KMS-11 (cell line): ENCODE measurements around the gene STAG2.

ENCODE experiments used
- H2AFZ ChIP-seq: fragments of 200-600 bp; sonication (generic); 2 replicates; pipeline ENCODE4 v1.6.1; 2016; ENCODE audit warnings: antibody characterized with exemption, mixed run types, low read depth
- H3K27ac ChIP-seq: fragments of 200-600 bp; sonication (generic); 2 replicates; pipeline ENCODE4 v1.6.1; 2016; ENCODE audit warnings: mild to moderate bottlenecking, mixed run types
- H3K27me3 ChIP-seq: fragments of 200-600 bp; sonication (generic); 2 replicates; pipeline ENCODE4 v1.6.1; 2017; ENCODE audit warnings: mild to moderate bottlenecking, low read depth, mixed run types, moderate library complexity; ENCODE audit not compliant: insufficient read depth
- H3K36me3 ChIP-seq: fragments of 200-600 bp; sonication (generic); 2 replicates; pipeline ENCODE4 v1.6.1; 2017; ENCODE audit warnings: mild to moderate bottlenecking, mixed run types; ENCODE audit not compliant: insufficient read depth
- H3K4me1 ChIP-seq: fragments of 200-600 bp; sonication (generic); 2 replicates; pipeline ENCODE4 v1.6.1; 2016; ENCODE audit warnings: mild to moderate bottlenecking, low read depth, mixed run types; ENCODE audit not compliant: poor library complexity, severe bottlenecking
- H3K4me2 ChIP-seq: fragments of 200-600 bp; sonication (generic); 2 replicates; pipeline ENCODE4 v1.7.0; 2016; ENCODE audit warnings: mild to moderate bottlenecking, mixed run types
- H3K4me3 ChIP-seq: fragments of 200-600 bp; sonication (generic); IDR thresholded peaks from 2 replicates; pipeline ENCODE4 v1.6.1; 2017; ENCODE audit warnings: low read depth, low read length, mixed read lengths; ENCODE audit not compliant: insufficient read depth
- H3K79me2 ChIP-seq: fragments of 200-600 bp; sonication (generic); 2 replicates; pipeline ENCODE4 v1.6.1; 2016; ENCODE audit warnings: low read depth, mixed run types; ENCODE audit not compliant: insufficient read depth
- H3K9ac ChIP-seq: fragments of 200-600 bp; sonication (generic); 2 replicates; pipeline ENCODE4 v1.6.1; 2016; ENCODE audit warnings: mild to moderate bottlenecking, mixed run types
- H4K20me1 ChIP-seq: fragments of 200-600 bp; sonication (generic); 2 replicates; pipeline ENCODE4 v1.6.1; 2016; ENCODE audit warnings: mild to moderate bottlenecking, mixed run types; ENCODE audit not compliant: insufficient read depth
- TF ChIP-seq, protein P1 (sequence below): fragments of 200-600 bp; sonication (generic); conservative IDR thresholded peaks from 2 replicates; pipeline ENCODE4 v1.6.1; 2017; ENCODE audit warnings: low read depth, mild to moderate bottlenecking, antibody characterized with exemption, low read length, moderate library complexity, mixed read lengths

Gene STAG2

DNA sequence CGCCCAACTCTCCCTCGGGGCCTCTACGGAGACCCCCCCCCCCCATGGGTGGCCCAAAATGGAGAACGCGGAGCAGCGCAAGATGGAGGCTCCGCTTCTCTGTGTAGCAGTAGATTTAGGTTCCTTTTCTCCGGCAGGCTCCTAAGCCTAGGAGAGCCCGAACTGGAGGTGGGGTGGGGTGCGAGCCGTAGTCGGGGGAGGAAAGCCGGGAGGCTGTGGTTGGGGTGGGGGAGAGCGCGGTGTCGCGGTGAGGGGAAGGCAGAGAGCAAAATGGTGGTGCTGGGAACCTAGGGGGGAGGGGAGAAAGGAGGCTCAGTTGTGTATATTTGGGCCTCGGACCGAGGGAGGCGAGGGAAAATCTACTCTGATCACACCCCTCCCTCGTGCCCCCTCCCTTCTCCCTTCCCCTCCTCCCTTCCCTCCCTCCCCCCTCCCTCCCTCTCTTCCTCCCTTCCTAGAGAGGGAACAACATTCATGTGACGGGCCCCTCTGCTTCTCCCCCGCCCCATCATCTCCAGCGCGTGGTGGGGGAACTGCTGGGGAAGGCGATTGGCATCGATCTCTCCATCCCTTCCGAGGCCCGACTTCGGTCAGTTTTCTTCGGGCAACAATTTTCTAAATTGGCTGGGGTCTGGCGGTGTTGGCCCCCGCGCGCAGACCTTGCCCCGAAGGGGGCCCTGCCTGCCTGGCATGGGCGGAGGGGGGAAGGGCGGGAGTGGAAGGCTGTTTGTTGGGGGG is at the start of gene STAG2:
Gene STAG2 (plus strand): TSS at position 439 of the 738 bp plus-strand sequence. CDS start 60,922 bp downstream, outside the sequence.
- peak within 1 kb of the TSS; percentile 100 for H3K9ac ChIP-seq
- peak within 1 kb of the TSS; percentile 98 for H3K4me2 ChIP-seq
- H3K27me3 ChIP-seq: no peaks in the 10 kb centered on the region
- H3K4me3 ChIP-seq: no peak within 1 kb of the TSS
- H3K79me2 ChIP-seq: peaks cover 56% of the 10 kb centered on the region
- H3K4me1 ChIP-seq: peaks cover 33% of the 10 kb centered on the region
- peak within 1 kb of the TSS; percentile 100 for H3K27ac ChIP-seq
- peak within 1 kb of the TSS; percentile 41; the same call in 1 of the 2 replicates for H2AFZ ChIP-seq
- H4K20me1 ChIP-seq: peaks cover 12% of the 10 kb centered on the region
- TF ChIP-seq, protein P1, sequence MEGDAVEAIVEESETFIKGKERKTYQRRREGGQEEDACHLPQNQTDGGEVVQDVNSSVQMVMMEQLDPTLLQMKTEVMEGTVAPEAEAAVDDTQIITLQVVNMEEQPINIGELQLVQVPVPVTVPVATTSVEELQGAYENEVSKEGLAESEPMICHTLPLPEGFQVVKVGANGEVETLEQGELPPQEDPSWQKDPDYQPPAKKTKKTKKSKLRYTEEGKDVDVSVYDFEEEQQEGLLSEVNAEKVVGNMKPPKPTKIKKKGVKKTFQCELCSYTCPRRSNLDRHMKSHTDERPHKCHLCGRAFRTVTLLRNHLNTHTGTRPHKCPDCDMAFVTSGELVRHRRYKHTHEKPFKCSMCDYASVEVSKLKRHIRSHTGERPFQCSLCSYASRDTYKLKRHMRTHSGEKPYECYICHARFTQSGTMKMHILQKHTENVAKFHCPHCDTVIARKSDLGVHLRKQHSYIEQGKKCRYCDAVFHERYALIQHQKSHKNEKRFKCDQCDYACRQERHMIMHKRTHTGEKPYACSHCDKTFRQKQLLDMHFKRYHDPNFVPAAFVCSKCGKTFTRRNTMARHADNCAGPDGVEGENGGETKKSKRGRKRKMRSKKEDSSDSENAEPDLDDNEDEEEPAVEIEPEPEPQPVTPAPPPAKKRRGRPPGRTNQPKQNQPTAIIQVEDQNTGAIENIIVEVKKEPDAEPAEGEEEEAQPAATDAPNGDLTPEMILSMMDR: no peak
- no peaks in the 10 kb centered on the region for H3K36me3 ChIP-seq

DNA sequence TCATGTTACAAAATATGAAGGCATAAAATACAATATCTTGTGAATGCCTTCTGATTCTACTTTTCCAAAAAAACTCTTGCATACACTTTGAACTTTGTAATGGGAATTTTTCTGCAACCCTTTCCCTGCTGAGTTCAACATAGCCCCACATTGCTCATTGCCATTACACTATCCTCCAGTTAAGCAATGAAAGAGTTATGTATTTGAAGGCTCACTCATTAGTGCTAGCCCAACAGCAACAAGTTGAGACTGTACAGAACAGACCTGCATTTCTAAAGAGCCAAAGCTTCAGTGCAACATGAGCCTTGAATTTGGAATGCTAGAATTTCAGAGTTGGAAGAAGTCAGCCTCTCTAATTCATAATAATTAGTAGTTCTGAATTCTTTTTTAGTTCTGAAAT is 44.4 kb upstream of the STAG2 start:
- TF ChIP-seq, protein P1: no peak
- no peaks in the 10 kb centered on the region for H3K79me2 ChIP-seq
- no peak overlapping the region for H3K27ac ChIP-seq
- no peaks in the 10 kb centered on the region for H4K20me1 ChIP-seq
- no peak overlapping the region for H3K4me2 ChIP-seq
- no peaks in the 10 kb centered on the region for H3K36me3 ChIP-seq
- H3K27me3 ChIP-seq: no peaks in the 10 kb centered on the region
- no peak overlapping the region for H3K9ac ChIP-seq
- no peak overlapping the region for H3K4me3 ChIP-seq
- no peak overlapping the region for H2AFZ ChIP-seq
- H3K4me1 ChIP-seq: no peaks in the 10 kb centered on the region

DNA sequence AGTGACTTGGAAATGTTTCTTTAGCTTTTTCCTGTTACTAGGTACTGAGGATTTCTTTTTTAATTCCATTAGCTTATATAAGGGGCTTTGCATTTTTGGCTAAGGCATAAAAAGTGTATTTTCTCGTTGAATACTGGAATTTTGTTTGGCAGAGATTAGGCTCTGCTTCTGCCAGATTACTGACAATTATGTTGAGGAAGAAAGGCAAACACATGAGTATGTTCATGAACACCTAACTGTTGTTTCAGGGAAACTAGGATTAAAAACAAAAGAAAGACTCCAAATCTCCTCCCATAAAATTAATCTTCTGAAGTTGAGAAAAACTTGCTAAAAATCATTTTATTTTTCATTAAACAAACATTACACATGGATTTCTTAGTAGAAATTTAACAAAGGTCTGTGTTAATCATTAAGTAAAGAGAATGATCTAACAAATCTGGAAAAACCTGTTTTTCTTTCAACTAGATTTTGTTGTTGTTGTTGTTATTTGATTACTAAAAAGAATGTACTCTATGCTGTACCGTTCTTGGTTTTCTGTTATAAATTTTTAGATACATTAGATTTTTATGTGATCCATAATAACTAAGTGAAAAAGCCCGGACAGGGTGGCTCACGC is 43.3 kb upstream of the STAG2 start:
- Histone ChIP-seq H3K36me3 (no peaks in the 10 kb centered on the region), H3K9ac (no peak overlapping the region)
- TF ChIP-seq, protein P1: no peak

DNA sequence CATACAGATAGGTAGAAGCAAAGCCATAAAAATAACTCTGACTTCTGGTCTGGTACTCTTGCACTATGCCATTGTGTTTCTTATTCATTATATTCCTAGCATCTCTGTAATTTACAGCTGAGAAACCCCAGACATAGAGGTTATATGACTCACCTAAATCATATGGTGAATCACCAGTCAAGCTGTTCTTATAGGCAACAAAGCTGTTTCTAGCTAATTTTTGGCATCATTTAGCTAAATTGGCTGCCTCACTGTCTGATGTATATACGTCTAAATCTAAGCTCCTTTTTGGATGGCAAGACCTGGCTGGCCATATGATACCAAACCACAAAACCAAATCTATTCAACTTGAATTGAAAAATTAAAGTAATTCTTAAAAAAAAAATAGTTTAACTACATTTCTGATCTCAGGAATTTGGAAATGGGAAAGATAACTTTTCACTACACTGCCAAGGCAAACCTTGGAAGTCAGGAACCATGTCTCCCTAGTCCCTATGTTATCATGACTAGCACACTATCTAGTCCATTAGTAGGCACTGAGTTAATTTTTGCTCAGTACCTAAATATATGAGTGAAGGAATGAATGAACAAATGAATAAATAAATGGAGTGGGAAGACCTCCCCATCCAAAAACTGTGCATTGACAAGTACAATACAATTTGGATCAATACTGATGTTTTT is 41.3 kb upstream of the STAG2 start:
- Histone ChIP-seq H3K36me3 (no peaks in the 10 kb centered on the region), H3K79me2 (no peaks in the 10 kb centered on the region), H3K4me1 (no peaks in the 10 kb centered on the region), H4K20me1 (no peaks in the 10 kb centered on the region), H3K4me3 (no peak overlapping the region), H3K27ac (no peak overlapping the region), H3K9ac (no peak overlapping the region), H3K4me2 (no peak overlapping the region), H2AFZ (no peak overlapping the region), H3K27me3 (no peaks in the 10 kb centered on the region)
- TF ChIP-seq, protein P1: no peak

More for the DNA sequence above, 43.3 kb upstream of the STAG2 start:
- Histone ChIP-seq H4K20me1 (no peaks in the 10 kb centered on the region), H3K4me1 (no peaks in the 10 kb centered on the region), H3K4me3 (no peak overlapping the region), H3K4me2 (no peak overlapping the region), H3K79me2 (no peaks in the 10 kb centered on the region), H3K27ac (no peak overlapping the region), H2AFZ (no peak overlapping the region), H3K27me3 (no peaks in the 10 kb centered on the region)
